K562 (cell line): ENCODE measurements around the gene SFN. TPM values are rescaled to one million over a fixed set of nuclear protein-coding genes. Genes with fewer than 3 reads are reported as not detected.
A peak's percentile ranks its signal among the peaks of the same experiment; 100 is the strongest.

Source experiments
- BHLHE40 ChIP-seq: IDR thresholded peaks from 2 replicates; pipeline ENCODE4 v1.6.1; 2011; ENCODE audit warnings: low read length, improper control_type of control experiment
- ELF4 ChIP-seq: fragments of 450-650 bp; formaldehyde crosslinking; IDR thresholded peaks from 2 replicates; pipeline ENCODE4 v1.4.0; 2022; ENCODE audit warnings: missing genetic modification characterization
- GABPA ChIP-seq: fragments of 200-800 bp; sonication (Bioruptor generic); conservative IDR thresholded peaks from 2 replicates; pipeline ENCODE4 v1.6.1; 2016; ENCODE audit warnings: low read depth, missing genetic modification characterization, missing compliant biosample characterization
- KLF6 ChIP-seq: fragments of 250-450 bp; sonication (Bioruptor Pico); IDR thresholded peaks from 2 replicates; pipeline ENCODE4 v1.4.0; 2020; ENCODE audit warnings: mild to moderate bottlenecking, moderate library complexity, borderline replicate concordance
- MTF1 ChIP-seq: fragments of 250-450 bp; sonication (Bioruptor Pico); IDR thresholded peaks from 2 replicates; pipeline ENCODE4 v1.9.0; 2021; ENCODE audit warnings: moderate library complexity, mild to moderate bottlenecking, inconsistent platforms, borderline replicate concordance
- YBX1 ChIP-seq: fragments of 450-650 bp; IDR thresholded peaks from 2 replicates; pipeline ENCODE4 v1.7.1; 2016; ENCODE audit warnings: mild to moderate bottlenecking
- ZNF143 ChIP-seq: sonication (generic); formaldehyde crosslinking; IDR thresholded peaks from 2 replicates; pipeline ENCODE4 v1.9.0; 2022; ENCODE audit warnings: mild to moderate bottlenecking, missing genetic modification reagents
- ZNF217 ChIP-seq: sonication (generic); formaldehyde crosslinking; IDR thresholded peaks from 2 replicates; pipeline ENCODE4 v1.8.0; 2022; ENCODE audit warnings: mild to moderate bottlenecking, missing genetic modification reagents
- ZNF551 ChIP-seq: fragments of 250-450 bp; sonication (Bioruptor Pico); IDR thresholded peaks from 2 replicates; pipeline ENCODE4 v1.5.0; 2021; ENCODE audit warnings: mild to moderate bottlenecking, moderate library complexity
- polyA plus RNA-seq, 8 experiments: library from polyadenylated mRNA; depleted of rRNA in 4 of 8; stranded (reverse) in 5 of 8; unstranded in 3 of 8; fragments of >200 nt; fragmentation: Nextera tagmentation in 2 of 8; fragmentation: Illumina TruSeq in 1 of 8; extraction: Ambion mirVana in 2 of 8; extraction: Trizol in 1 of 8; gene quantifications; 2 replicates each; pipeline versions ENCODE4 v1.2.1 to v1.2.3, GENCODE V29; 2011 to 2014; ENCODE audit warnings: inconsistent platforms in 1 of 8, missing spikeins in 1 of 8
- total RNA-seq, 7 experiments: library from RNA; depleted of rRNA in 6 of 7; stranded (reverse); fragments of >200 nt in 6 of 7; fragmentation: Illumina TruSeq in 2 of 7; extraction: Trizol in 2 of 7; gene quantifications; 2 replicates each; pipeline versions ENCODE4 v1.2.1 to v1.2.3, GENCODE V29; 2011 to 2021; ENCODE audit warnings: low replicate concordance in 1 of 7
- TF ChIP-seq, protein P1 (sequence below), 3 experiments: fragments of 200-800 bp in 1 of 3; fragments of 250-450 bp in 1 of 3; fragments of 450-650 bp in 1 of 3; sonication (Bioruptor Pico) in 1 of 3; sonication (Bioruptor generic) in 1 of 3; formaldehyde crosslinking in 1 of 3; IDR thresholded peaks; 2 replicates each; pipeline versions ENCODE4 v1.6.1 to v1.8.0; 2016 to 2022; ENCODE audit warnings: mild to moderate bottlenecking in 2 of 3, missing genetic modification characterization in 2 of 3, missing compliant biosample characterization in 1 of 3, moderate library complexity in 1 of 3
- TF ChIP-seq, protein P2 (sequence below): fragments of 450-650 bp; IDR thresholded peaks from 2 replicates; pipeline ENCODE4 v1.7.1; 2018; ENCODE audit warnings: mild to moderate bottlenecking, low read depth; ENCODE audit not compliant: partially characterized antibody
- TF ChIP-seq, protein P3 (sequence below): fragments of 200-800 bp; sonication (Bioruptor generic); IDR thresholded peaks from 2 replicates; pipeline ENCODE4 v1.6.1; 2016; ENCODE audit warnings: missing genetic modification characterization, missing compliant biosample characterization
- TF ChIP-seq, protein P4 (sequence below): fragments of 450-650 bp; IDR thresholded peaks from 2 replicates; pipeline ENCODE4 v1.6.1; 2016; ENCODE audit warnings: antibody characterized with exemption
- TF ChIP-seq, protein P5 (sequence below): fragments of 250-450 bp; sonication (Bioruptor Pico); IDR thresholded peaks from 2 replicates; pipeline ENCODE4 v1.8.0; 2021; ENCODE audit warnings: borderline replicate concordance, mild to moderate bottlenecking, moderate library complexity; ENCODE audit not compliant: poor library complexity, severe bottlenecking

SFN gene
- total and polyA plus RNA-seq, 9 of the 15 experiments (the other 6 are each of a cell fraction or from before 2014, with no cell fraction given), result 0.10 to 3.8 (median 2.0) TPM

DNA sequence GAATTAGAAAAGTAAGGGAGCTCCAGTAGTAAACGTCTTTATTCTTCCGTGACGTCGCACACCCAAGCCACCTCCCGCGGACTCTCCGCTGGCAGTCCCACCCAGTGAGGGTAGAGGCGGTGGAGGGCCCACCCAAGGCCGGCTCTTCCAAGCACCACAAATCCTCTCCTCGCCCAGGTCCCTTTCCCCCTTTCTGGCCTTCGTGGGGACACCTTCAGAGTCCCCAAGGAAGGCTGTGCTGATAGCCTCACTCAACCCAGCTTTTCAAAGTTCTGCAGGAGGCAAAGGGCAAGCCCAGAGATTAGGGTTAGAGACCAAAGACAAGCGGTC lies 27.5 kb downstream of the SFN start (continued):
- TF ChIP-seq, protein P1, sequence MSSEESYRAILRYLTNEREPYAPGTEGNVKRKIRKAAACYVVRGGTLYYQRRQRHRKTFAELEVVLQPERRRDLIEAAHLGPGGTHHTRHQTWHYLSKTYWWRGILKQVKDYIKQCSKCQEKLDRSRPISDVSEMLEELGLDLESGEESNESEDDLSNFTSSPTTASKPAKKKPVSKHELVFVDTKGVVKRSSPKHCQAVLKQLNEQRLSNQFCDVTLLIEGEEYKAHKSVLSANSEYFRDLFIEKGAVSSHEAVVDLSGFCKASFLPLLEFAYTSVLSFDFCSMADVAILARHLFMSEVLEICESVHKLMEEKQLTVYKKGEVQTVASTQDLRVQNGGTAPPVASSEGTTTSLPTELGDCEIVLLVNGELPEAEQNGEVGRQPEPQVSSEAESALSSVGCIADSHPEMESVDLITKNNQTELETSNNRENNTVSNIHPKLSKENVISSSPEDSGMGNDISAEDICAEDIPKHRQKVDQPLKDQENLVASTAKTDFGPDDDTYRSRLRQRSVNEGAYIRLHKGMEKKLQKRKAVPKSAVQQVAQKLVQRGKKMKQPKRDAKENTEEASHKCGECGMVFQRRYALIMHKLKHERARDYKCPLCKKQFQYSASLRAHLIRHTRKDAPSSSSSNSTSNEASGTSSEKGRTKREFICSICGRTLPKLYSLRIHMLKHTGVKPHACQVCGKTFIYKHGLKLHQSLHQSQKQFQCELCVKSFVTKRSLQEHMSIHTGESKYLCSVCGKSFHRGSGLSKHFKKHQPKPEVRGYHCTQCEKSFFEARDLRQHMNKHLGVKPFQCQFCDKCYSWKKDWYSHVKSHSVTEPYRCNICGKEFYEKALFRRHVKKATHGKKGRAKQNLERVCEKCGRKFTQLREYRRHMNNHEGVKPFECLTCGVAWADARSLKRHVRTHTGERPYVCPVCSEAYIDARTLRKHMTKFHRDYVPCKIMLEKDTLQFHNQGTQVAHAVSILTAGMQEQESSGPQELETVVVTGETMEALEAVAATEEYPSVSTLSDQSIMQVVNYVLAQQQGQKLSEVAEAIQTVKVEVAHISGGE (CRISPR knock-in tag; IDR thresholded peaks at IDR 0.05), result no peak; a peak in 1 of 6 replicates
- TF ChIP-seq BHLHE40 (no peak), ZNF217 (no peak), KLF6 (CRISPR knock-in tag) (peak; percentile 58; the same call in 1 of the 2 replicates), GABPA (tag) (peak; percentile 81), YBX1 (no peak), MTF1 (CRISPR knock-in tag) (0 out of 2 replicates have a peak, but pooled peaks have one; percentile 15), ELF4 (CRISPR knock-in tag) (no peak), ZNF143 (CRISPR knock-in tag) (no peak), ZNF551 (no peak)
- TF ChIP-seq, protein P2, sequence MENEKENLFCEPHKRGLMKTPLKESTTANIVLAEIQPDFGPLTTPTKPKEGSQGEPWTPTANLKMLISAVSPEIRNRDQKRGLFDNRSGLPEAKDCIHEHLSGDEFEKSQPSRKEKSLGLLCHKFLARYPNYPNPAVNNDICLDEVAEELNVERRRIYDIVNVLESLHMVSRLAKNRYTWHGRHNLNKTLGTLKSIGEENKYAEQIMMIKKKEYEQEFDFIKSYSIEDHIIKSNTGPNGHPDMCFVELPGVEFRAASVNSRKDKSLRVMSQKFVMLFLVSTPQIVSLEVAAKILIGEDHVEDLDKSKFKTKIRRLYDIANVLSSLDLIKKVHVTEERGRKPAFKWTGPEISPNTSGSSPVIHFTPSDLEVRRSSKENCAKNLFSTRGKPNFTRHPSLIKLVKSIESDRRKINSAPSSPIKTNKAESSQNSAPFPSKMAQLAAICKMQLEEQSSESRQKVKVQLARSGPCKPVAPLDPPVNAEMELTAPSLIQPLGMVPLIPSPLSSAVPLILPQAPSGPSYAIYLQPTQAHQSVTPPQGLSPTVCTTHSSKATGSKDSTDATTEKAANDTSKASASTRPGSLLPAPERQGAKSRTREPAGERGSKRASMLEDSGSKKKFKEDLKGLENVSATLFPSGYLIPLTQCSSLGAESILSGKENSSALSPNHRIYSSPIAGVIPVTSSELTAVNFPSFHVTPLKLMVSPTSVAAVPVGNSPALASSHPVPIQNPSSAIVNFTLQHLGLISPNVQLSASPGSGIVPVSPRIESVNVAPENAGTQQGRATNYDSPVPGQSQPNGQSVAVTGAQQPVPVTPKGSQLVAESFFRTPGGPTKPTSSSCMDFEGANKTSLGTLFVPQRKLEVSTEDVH, result peak; percentile 2
- TF ChIP-seq, protein P3, sequence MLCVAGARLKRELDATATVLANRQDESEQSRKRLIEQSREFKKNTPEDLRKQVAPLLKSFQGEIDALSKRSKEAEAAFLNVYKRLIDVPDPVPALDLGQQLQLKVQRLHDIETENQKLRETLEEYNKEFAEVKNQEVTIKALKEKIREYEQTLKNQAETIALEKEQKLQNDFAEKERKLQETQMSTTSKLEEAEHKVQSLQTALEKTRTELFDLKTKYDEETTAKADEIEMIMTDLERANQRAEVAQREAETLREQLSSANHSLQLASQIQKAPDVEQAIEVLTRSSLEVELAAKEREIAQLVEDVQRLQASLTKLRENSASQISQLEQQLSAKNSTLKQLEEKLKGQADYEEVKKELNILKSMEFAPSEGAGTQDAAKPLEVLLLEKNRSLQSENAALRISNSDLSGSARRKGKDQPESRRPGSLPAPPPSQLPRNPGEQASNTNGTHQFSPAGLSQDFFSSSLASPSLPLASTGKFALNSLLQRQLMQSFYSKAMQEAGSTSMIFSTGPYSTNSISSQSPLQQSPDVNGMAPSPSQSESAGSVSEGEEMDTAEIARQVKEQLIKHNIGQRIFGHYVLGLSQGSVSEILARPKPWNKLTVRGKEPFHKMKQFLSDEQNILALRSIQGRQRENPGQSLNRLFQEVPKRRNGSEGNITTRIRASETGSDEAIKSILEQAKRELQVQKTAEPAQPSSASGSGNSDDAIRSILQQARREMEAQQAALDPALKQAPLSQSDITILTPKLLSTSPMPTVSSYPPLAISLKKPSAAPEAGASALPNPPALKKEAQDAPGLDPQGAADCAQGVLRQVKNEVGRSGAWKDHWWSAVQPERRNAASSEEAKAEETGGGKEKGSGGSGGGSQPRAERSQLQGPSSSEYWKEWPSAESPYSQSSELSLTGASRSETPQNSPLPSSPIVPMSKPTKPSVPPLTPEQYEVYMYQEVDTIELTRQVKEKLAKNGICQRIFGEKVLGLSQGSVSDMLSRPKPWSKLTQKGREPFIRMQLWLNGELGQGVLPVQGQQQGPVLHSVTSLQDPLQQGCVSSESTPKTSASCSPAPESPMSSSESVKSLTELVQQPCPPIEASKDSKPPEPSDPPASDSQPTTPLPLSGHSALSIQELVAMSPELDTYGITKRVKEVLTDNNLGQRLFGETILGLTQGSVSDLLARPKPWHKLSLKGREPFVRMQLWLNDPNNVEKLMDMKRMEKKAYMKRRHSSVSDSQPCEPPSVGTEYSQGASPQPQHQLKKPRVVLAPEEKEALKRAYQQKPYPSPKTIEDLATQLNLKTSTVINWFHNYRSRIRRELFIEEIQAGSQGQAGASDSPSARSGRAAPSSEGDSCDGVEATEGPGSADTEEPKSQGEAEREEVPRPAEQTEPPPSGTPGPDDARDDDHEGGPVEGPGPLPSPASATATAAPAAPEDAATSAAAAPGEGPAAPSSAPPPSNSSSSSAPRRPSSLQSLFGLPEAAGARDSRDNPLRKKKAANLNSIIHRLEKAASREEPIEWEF (CRISPR knock-in tag), result no peak
- TF ChIP-seq, protein P4, sequence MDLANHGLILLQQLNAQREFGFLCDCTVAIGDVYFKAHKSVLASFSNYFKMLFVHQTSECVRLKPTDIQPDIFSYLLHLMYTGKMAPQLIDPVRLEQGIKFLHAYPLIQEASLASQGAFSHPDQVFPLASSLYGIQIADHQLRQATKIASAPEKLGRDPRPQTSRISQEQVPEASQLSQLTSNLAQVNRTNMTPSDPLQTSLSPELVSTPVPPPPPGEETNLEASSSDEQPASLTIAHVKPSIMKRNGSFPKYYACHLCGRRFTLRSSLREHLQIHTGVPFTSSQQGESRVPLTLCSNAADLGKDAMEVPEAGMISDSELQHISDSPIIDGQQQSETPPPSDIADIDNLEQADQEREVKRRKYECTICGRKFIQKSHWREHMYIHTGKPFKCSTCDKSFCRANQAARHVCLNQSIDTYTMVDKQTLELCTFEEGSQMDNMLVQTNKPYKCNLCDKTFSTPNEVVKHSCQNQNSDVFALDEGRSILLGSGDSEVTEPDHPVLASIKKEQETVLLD, result no peak
- TF ChIP-seq, protein P5, sequence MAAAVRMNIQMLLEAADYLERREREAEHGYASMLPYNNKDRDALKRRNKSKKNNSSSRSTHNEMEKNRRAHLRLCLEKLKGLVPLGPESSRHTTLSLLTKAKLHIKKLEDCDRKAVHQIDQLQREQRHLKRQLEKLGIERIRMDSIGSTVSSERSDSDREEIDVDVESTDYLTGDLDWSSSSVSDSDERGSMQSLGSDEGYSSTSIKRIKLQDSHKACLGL (CRISPR knock-in tag), result no peak
